Natural killer cell (primary cell): ENCODE data around the gene FMN1. TPM values are rescaled to one million over a fixed set of nuclear protein-coding genes. Genes with fewer than 3 reads are reported as not detected.

ENCODE experiments used
- ATAC-seq, 3 donors: fragments of 150-1000 bp in 2 of 3; fragments of 200-7000 bp in 1 of 3; cut with Tn5 transposase; 1 replicate in 1 of 3; 2 replicates in 2 of 3; pipeline ENCODE4 v1.10.0; 2021; ENCODE audit warnings: mild to moderate bottlenecking in 2 of 3, moderate library complexity in 2 of 3
- DNase-seq, 2 donors: peaks; one replicate each; pipeline versions ENCODE4 v3.0.0 to v3.0.0-alpha.2; 2013 to 2021; ENCODE audit warnings: mixed read lengths in 1 of 2
- H3K27ac ChIP-seq: one replicate; pipeline ENCODE4 v1.5.1; 2013; ENCODE audit warnings: mild to moderate bottlenecking, low read length
- H3K27me3 ChIP-seq: one replicate; pipeline ENCODE4 v1.6.1; 2013; ENCODE audit warnings: low read length; ENCODE audit not compliant: control insufficient read depth, insufficient read depth
- H3K36me3 ChIP-seq: one replicate; pipeline ENCODE4 v1.6.1; 2013; ENCODE audit warnings: low read length; ENCODE audit not compliant: control insufficient read depth, insufficient read depth
- H3K4me1 ChIP-seq: one replicate; pipeline ENCODE4 v1.6.1; 2013; ENCODE audit warnings: low read length; ENCODE audit not compliant: control insufficient read depth, insufficient read depth
- H3K4me3 ChIP-seq: one replicate; pipeline ENCODE4 v1.5.1; 2013; ENCODE audit warnings: low read length
- H3K9me3 ChIP-seq: one replicate; pipeline ENCODE4 v1.6.1; 2013; ENCODE audit warnings: low read length; ENCODE audit not compliant: control insufficient read depth, insufficient read depth
- H3K27ac Mint-ChIP-seq, 2 donors: one replicate each; pipeline ENCODE4 v1.8.0; 2022; ENCODE audit warnings: mild to moderate bottlenecking in 2 of 2, mixed read lengths in 2 of 2, moderate library complexity in 1 of 2
- H3K27me3 Mint-ChIP-seq, 2 donors: one replicate each; pipeline ENCODE4 v1.8.0; 2022; ENCODE audit warnings: low read depth in 2 of 2, mixed read lengths in 2 of 2
- H3K36me3 Mint-ChIP-seq: one replicate; pipeline ENCODE4 v1.8.0; 2022; ENCODE audit warnings: mixed read lengths
- H3K4me1 Mint-ChIP-seq, 2 donors: one replicate each; pipeline ENCODE4 v1.8.0; 2022; ENCODE audit warnings: mixed read lengths in 2 of 2
- H3K4me3 Mint-ChIP-seq: one replicate; pipeline ENCODE4 v1.8.0; 2022; ENCODE audit warnings: mild to moderate bottlenecking, moderate library complexity, mixed read lengths
- H3K9me3 Mint-ChIP-seq, 2 donors: one replicate each; pipeline ENCODE4 v1.8.0; 2022; ENCODE audit warnings: mixed read lengths in 2 of 2
- CTCF ChIP-seq: fragments of 200-600 bp; IDR thresholded peaks from one replicate; pipeline ENCODE4 v1.8.0; 2022; ENCODE audit warnings: antibody characterized with exemption
- WGBS: methylation state at CpG from one replicate; pipeline ENCODE4 v1.1.7; 2013; ENCODE audit warnings: missing lambda C conversion rate; ENCODE audit not compliant: insufficient coverage; 5-methylcytosine and 5-hydroxymethylcytosine counted together
- intact Hi-C: fragments of 100-400 bp; cut with micrococcal nuclease; formaldehyde crosslinking; loops from one replicate; pipeline ENCODE4 v1.14.2; 2022
- total RNA-seq, 4 donors: library from RNA; stranded (reverse); fragments of 120-200 nt in 1 of 4; gene quantifications; one replicate each; pipeline versions ENCODE4 v1.2.3 to v1.2.4, GENCODE V29; 2013 to 2022

Gene FMN1
- total RNA-seq, 3 donors from 2014 or later (not counting 1 experiment from before 2014, with no cell fraction given), result 2.0 to 19.2 (median 2.2) TPM

- Mint-ChIP-seq H3K4me3 (no peak overlapping the region), H3K4me1 (peaks cover 13 to 24% of the 10 kb centered on the region in 2 donors), H3K9me3 (no peaks in the 10 kb centered on the region), H3K27me3 (peaks cover 19 to 41% of the 10 kb centered on the region in 2 donors), H3K27ac (no peak overlapping the region), H3K36me3 (no peaks in the 10 kb centered on the region)
- intact Hi-C loops, result no loop called here
- DNase-seq (no peak), ATAC-seq (no peak)
- peaks cover 2% of the 10 kb centered on the region for H3K27me3 ChIP-seq
- no peaks in the 10 kb centered on the region for H3K9me3 ChIP-seq
- H3K27ac ChIP-seq, result no peak overlapping the region
- H3K4me1 ChIP-seq, result peaks cover 21% of the 10 kb centered on the region
- no peak overlapping the region for H3K4me3 ChIP-seq
- no peaks in the 10 kb centered on the region for H3K36me3 ChIP-seq
- TF ChIP-seq CTCF, result no peak
Measured at GRCh38 chr15:33149919-33150318, 44.6 kb downstream of the FMN1 start.

- H3K4me3 Mint-ChIP-seq, result peak overlapping the region; percentile 65
- no peaks in the 10 kb centered on the region for H3K9me3 Mint-ChIP-seq
- peak overlapping the region in 1 of 2 donors; percentile 82 for H3K27ac Mint-ChIP-seq
- H3K4me1 Mint-ChIP-seq, result peaks cover 13 to 17% of the 10 kb centered on the region in 2 donors
- H3K27me3 ChIP-seq, result peaks cover 2% of the 10 kb centered on the region
- ATAC-seq, result peak in 2 of 3 donors; percentile 34 to 38
- peaks cover 10% of the 10 kb centered on the region for H3K4me1 ChIP-seq
- TF ChIP-seq CTCF, result no peak
- no peaks in the 10 kb centered on the region for H3K9me3 ChIP-seq
- peaks cover 16 to 34% of the 10 kb centered on the region in 2 donors for H3K27me3 Mint-ChIP-seq
- intact Hi-C loops, result no loop called here
- WGBS, result 18% methylated on average over 8 of the region's 8 CpGs
- H3K4me3 ChIP-seq, result no peak overlapping the region
- H3K36me3 ChIP-seq, result no peaks in the 10 kb centered on the region
- no peak overlapping the region for H3K27ac ChIP-seq
- H3K36me3 Mint-ChIP-seq, result no peaks in the 10 kb centered on the region
- peak in 1 of 2 donors; percentile 15 for DNase-seq
Measured at GRCh38 chr15:33148129-33148751, 46.3 kb downstream of the FMN1 start.

GRCh38 chr15:33146051-33146450, 48.5 kb downstream of the FMN1 start:
- H3K36me3 ChIP-seq, result no peaks in the 10 kb centered on the region
- peaks cover 16 to 38% of the 10 kb centered on the region in 2 donors for H3K27me3 Mint-ChIP-seq
- H3K9me3 Mint-ChIP-seq, result no peaks in the 10 kb centered on the region
- H3K9me3 ChIP-seq, result no peaks in the 10 kb centered on the region
- DNase-seq, result no peak
- ATAC-seq, result no peak
- intact Hi-C loops, result no loop called here
- peaks cover 5% of the 10 kb centered on the region for H3K4me1 ChIP-seq
- no peak for TF ChIP-seq CTCF
- H3K27me3 ChIP-seq, result peaks cover 2% of the 10 kb centered on the region
- H3K4me1 Mint-ChIP-seq, result peaks cover 12 to 13% of the 10 kb centered on the region in 2 donors
- H3K4me3 ChIP-seq, result no peak overlapping the region
- H3K4me3 Mint-ChIP-seq, result no peak overlapping the region
- no peak overlapping the region for H3K27ac ChIP-seq
- H3K27ac Mint-ChIP-seq, result no peak overlapping the region
- H3K36me3 Mint-ChIP-seq, result no peaks in the 10 kb centered on the region
- WGBS, result 91% methylated on average over 7 of the region's 7 CpGs

- H3K36me3 Mint-ChIP-seq, result no peaks in the 10 kb centered on the region
Measured at GRCh38 chr15:33145447-33145846, 49.1 kb downstream of the FMN1 start.

More at GRCh38 chr15:33145447-33145846, 49.1 kb downstream of the FMN1 start:
- no peak overlapping the region for H3K4me3 Mint-ChIP-seq
- H3K27me3 Mint-ChIP-seq, result peaks cover 16 to 32% of the 10 kb centered on the region in 2 donors
- 98% methylated on average over 6 of the region's 6 CpGs for WGBS
- Histone ChIP-seq H3K4me1 (peaks cover 5% of the 10 kb centered on the region), H3K36me3 (no peaks in the 10 kb centered on the region), H3K9me3 (no peaks in the 10 kb centered on the region), H3K27ac (no peak overlapping the region), H3K4me3 (no peak overlapping the region), H3K27me3 (peaks cover 2% of the 10 kb centered on the region)
- no peak for DNase-seq
- intact Hi-C loops, result no loop called here
- H3K9me3 Mint-ChIP-seq, result no peaks in the 10 kb centered on the region
- peaks cover 12 to 13% of the 10 kb centered on the region in 2 donors for H3K4me1 Mint-ChIP-seq
- no peak for ATAC-seq
- H3K27ac Mint-ChIP-seq, result no peak overlapping the region
- no peak for TF ChIP-seq CTCF
